OCI-LY7 (cell line): Measurements from ENCODE around the gene LIG3. TPM values are rescaled to one million over a fixed set of nuclear protein-coding genes. Genes with fewer than 3 reads are reported as not detected.

Source experiments
- BruUV-seq: library from RNA; stranded (reverse); fragments of 400-500 nt; replicated peaks from 2 replicates; lab custom pipeline; 2021; lab: Mats Ljungman, UMichigan
- CTCF ChIA-PET: fragments of 300-600 bp; sonication (Branson Sonifier 250); formaldehyde crosslinking; loops from one replicate; lab custom pipeline; 2022; ENCODE audit warnings: antibody characterized with exemption; ENCODE audit not compliant: unreplicated experiment; lab: Charles Lee
- POLR2A ChIA-PET: fragments of 300-600 bp; sonication (Branson Sonifier 250); formaldehyde crosslinking; loops from one replicate; lab custom pipeline; 2022; ENCODE audit warnings: antibody characterized with exemption; lab: Charles Lee
- DNase-seq: peaks from one replicate; pipeline ENCODE4 v3.0.0-alpha.2; 2015; ENCODE audit warnings: low spot score
- H2AFZ ChIP-seq: fragments of 200-600 bp; sonication (generic), shearing (Covaris generic); 2 replicates; pipeline ENCODE4 v1.6.1; 2014; ENCODE audit warnings: mild to moderate bottlenecking, antibody characterized with exemption, low read length, moderate library complexity
- H3K27ac ChIP-seq: fragments of 200-600 bp; sonication (generic); 2 replicates; pipeline ENCODE4 v1.5.1; 2014; ENCODE audit warnings: mixed run types, low read depth, mild to moderate bottlenecking, moderate library complexity, low read length, inconsistent platforms; ENCODE audit not compliant: poor library complexity, severe bottlenecking
- H3K36me3 ChIP-seq: fragments of 200-600 bp; sonication (generic); 2 replicates; pipeline ENCODE4 v1.6.1; 2014; ENCODE audit warnings: mild to moderate bottlenecking, antibody characterized with exemption, low read length, moderate library complexity, mixed read lengths; ENCODE audit not compliant: insufficient read depth
- H3K4me1 ChIP-seq: fragments of 200-600 bp; sonication (generic); 2 replicates; pipeline ENCODE4 v1.5.1; 2014; ENCODE audit warnings: mild to moderate bottlenecking, low read length; ENCODE audit not compliant: insufficient read depth, poor library complexity, severe bottlenecking
- H3K4me2 ChIP-seq: fragments of 200-600 bp; sonication (generic); 2 replicates; pipeline ENCODE4 v1.6.1; 2014; ENCODE audit warnings: mild to moderate bottlenecking, low read length
- H3K4me3 ChIP-seq: fragments of 200-600 bp; sonication (generic); 2 replicates; pipeline ENCODE4 v1.5.1; 2014; ENCODE audit warnings: mild to moderate bottlenecking, low read depth, low read length; ENCODE audit not compliant: poor library complexity, severe bottlenecking
- H3K79me2 ChIP-seq: fragments of 200-600 bp; sonication (generic); 2 replicates; pipeline ENCODE4 v1.6.1; 2016; ENCODE audit warnings: low read depth, mild to moderate bottlenecking, low read length, moderate library complexity, mixed read lengths; ENCODE audit not compliant: insufficient read depth
- H3K9me2 ChIP-seq: fragments of 200-600 bp; sonication (generic); 2 replicates; pipeline ENCODE4 v1.6.1; 2016; ENCODE audit warnings: mild to moderate bottlenecking, low read length, mixed read lengths; ENCODE audit not compliant: insufficient read depth
- H3K9me3 ChIP-seq: fragments of 200-600 bp; sonication (generic); 2 replicates; pipeline ENCODE4 v1.6.1; 2014; ENCODE audit warnings: mild to moderate bottlenecking, mixed run types, low read length, mixed read lengths
- H4K20me1 ChIP-seq: fragments of 200-600 bp; sonication (generic); 2 replicates; pipeline ENCODE4 v1.6.1; 2014; ENCODE audit warnings: mild to moderate bottlenecking, antibody characterized with exemption, low read length, moderate library complexity, mixed read lengths; ENCODE audit not compliant: insufficient read depth
- CTCF ChIP-seq: fragments of 200-600 bp; sonication (generic); conservative IDR thresholded peaks from 2 replicates; pipeline ENCODE4 v1.5.1; 2014; ENCODE audit warnings: mild to moderate bottlenecking, antibody characterized with exemption, low read length, moderate library complexity, mixed read lengths
- EZH2phosphoT487 ChIP-seq: fragments of 200-600 bp; sonication (generic); IDR thresholded peaks from 2 replicates; pipeline ENCODE4 v1.6.1; 2018; ENCODE audit warnings: low read depth, borderline replicate concordance, mild to moderate bottlenecking, mixed run types, antibody characterized with exemption, low read length, moderate library complexity, mixed read lengths
- intact Hi-C: fragments of 100-400 bp; cut with micrococcal nuclease; formaldehyde crosslinking; loops from one replicate; pipeline ENCODE4 v1.10.0; 2022; ENCODE audit not compliant: unreplicated experiment
- total RNA-seq, 2 experiments: library from RNA; depleted of rRNA in 1 of 2; stranded (reverse); fragments of >200 nt in 1 of 2; shearing (Covaris generic) in 1 of 2; gene quantifications; 2 replicates each; pipeline ENCODE4 v1.2.3, GENCODE V29; 2014 to 2022

The LIG3 gene
- total RNA-seq, 2 experiments from 2014 or later: 65.6 to 67.3 TPM

GRCh38 chr17:34989473-34989872 is 9.2 kb downstream of the LIG3 start:
- no TSS peak for BruUV-seq
- POLR2A ChIA-PET: no interaction called here
- no peak overlapping the region for H3K4me3 ChIP-seq
- no peak for DNase-seq
- intact Hi-C loops: no loop called here
- no peaks in the 10 kb centered on the region for H3K9me3 ChIP-seq
- no peaks in the 10 kb centered on the region for H4K20me1 ChIP-seq
- CTCF ChIA-PET: no interaction called here
- H3K4me1 ChIP-seq: peaks cover 4% of the 10 kb centered on the region
- H2AFZ ChIP-seq: no peak overlapping the region
- peaks cover 96% of the 10 kb centered on the region for H3K36me3 ChIP-seq
- no peaks in the 10 kb centered on the region for H3K9me2 ChIP-seq
- no peak overlapping the region for H3K27ac ChIP-seq
- H3K79me2 ChIP-seq: 0 out of 2 replicates have a peak, but pooled peaks cover under 1% of the 10 kb centered on the region
- H3K4me2 ChIP-seq: no peak overlapping the region
- no peak for TF ChIP-seq CTCF
- TF ChIP-seq EZH2phosphoT487: no peak

GRCh38 chr17:34990921-34991365 is 10.6 kb downstream of the LIG3 start:
- Histone ChIP-seq H3K4me3 (no peak overlapping the region), H3K9me2 (no peaks in the 10 kb centered on the region), H3K4me1 (peaks cover 4% of the 10 kb centered on the region), H3K36me3 (peaks cover 95% of the 10 kb centered on the region), H3K79me2 (no peaks in the 10 kb centered on the region), H3K4me2 (no peak overlapping the region), H3K27ac (no peak overlapping the region), H2AFZ (no peak overlapping the region), H3K9me3 (no peaks in the 10 kb centered on the region), H4K20me1 (no peaks in the 10 kb centered on the region)
- intact Hi-C loops: no loop called here
- no TSS peak for BruUV-seq
- ChIA-PET POLR2A (interaction anchor here (0.6 to 1.1 kb wide), 3 partner anchors 9 to 28 kb away, joined by 3 to 6 read pairs (median 3); no protein-coding TSS in a partner anchor), CTCF (interaction anchor here (1.4 kb wide), 1 partner anchor 9 kb away, joined by 4 read pairs; no protein-coding TSS in a partner anchor)
- no peak for DNase-seq
- TF ChIP-seq EZH2phosphoT487: no peak
- no peak for TF ChIP-seq CTCF

GRCh38 chr17:34991606-34992005 is 11.3 kb downstream of the LIG3 start:
- Histone ChIP-seq H3K79me2 (no peaks in the 10 kb centered on the region), H3K4me2 (no peak overlapping the region), H3K9me3 (no peaks in the 10 kb centered on the region), H3K4me1 (peaks cover 4% of the 10 kb centered on the region), H3K27ac (no peak overlapping the region), H3K36me3 (peaks cover 95% of the 10 kb centered on the region), H4K20me1 (no peaks in the 10 kb centered on the region), H3K4me3 (no peak overlapping the region), H3K9me2 (no peaks in the 10 kb centered on the region), H2AFZ (no peak overlapping the region)
- no peak for TF ChIP-seq CTCF
- TF ChIP-seq EZH2phosphoT487: no peak
- no TSS peak for BruUV-seq
- CTCF ChIA-PET: interaction anchor here (1.4 kb wide), 1 partner anchor 9 kb away, joined by 4 read pairs; no protein-coding TSS in a partner anchor
- DNase-seq: no peak
- intact Hi-C loops: no loop called here
- POLR2A ChIA-PET: interaction anchor here (1.0 kb wide), 1 partner anchor 9 kb away, joined by 3 read pairs; no protein-coding TSS in a partner anchor
